Esophagus squamous epithelium (tissue), 5 donors: ENCODE measurements around the gene APBA2. TPM values are rescaled to one million over a fixed set of nuclear protein-coding genes. Genes with fewer than 3 reads are reported as not detected.
"Not testable (repeated sequence)": the region's sequence is repeated elsewhere in the genome, so short reads cannot be mapped to it uniquely, and the experiment has no call there.

ENCODE experiments used
- DNase-seq: peaks from one replicate; lab custom pipeline; 2025; lab: John Stamatoyannopoulos, UW
- H3K27ac ChIP-seq, 4 donors: fragments of 200-600 bp; sonication (generic); one replicate each; pipeline ENCODE4 v1.5.1; 2016 to 2019; ENCODE audit warnings: mild to moderate bottlenecking in 1 of 4
- H3K27me3 ChIP-seq, 4 donors: fragments of 200-600 bp; sonication (generic); 1 replicate in 3 of 4; 2 replicates in 1 of 4; pipeline versions ENCODE4 v1.5.1 to v1.6.0; 2017 to 2021; ENCODE audit warnings: antibody characterized with exemption in 1 of 4
- H3K36me3 ChIP-seq, 3 donors: fragments of 200-600 bp; sonication (generic); one replicate each; pipeline ENCODE4 v1.5.1; 2016 to 2019
- H3K4me1 ChIP-seq, 3 donors: fragments of 200-600 bp; sonication (generic); one replicate each; pipeline ENCODE4 v1.5.1; 2017 to 2019
- H3K4me3 ChIP-seq, 4 donors: fragments of 200-600 bp; sonication (generic); 1 replicate in 3 of 4; 2 replicates in 1 of 4; pipeline ENCODE4 v1.5.1; 2016 to 2019; ENCODE audit warnings: mild to moderate bottlenecking in 2 of 4, moderate library complexity in 1 of 4
- H3K9me3 ChIP-seq, 3 donors: fragments of 200-600 bp; sonication (generic); one replicate each; pipeline ENCODE4 v1.5.1; 2016 to 2019
- CTCF ChIP-seq, 6 experiments: fragments of 450-650 bp in 4 of 6; fragments of 200-600 bp in 2 of 6; sonication (generic) in 2 of 6; IDR thresholded peaks; one replicate each; pipeline ENCODE4 v1.5.1; 2016 to 2019; ENCODE audit warnings: antibody characterized with exemption in 6 of 6, mild to moderate bottlenecking in 4 of 6, moderate library complexity in 4 of 6
- POLR2A ChIP-seq, 4 donors: fragments of 450-650 bp; IDR thresholded peaks; one replicate each; pipeline ENCODE4 v1.6.1; 2017; ENCODE audit warnings: antibody characterized with exemption in 4 of 4, mild to moderate bottlenecking in 4 of 4, moderate library complexity in 3 of 4
- WGBS, 2 donors: methylation state at CpG; one replicate each; pipeline ENCODE4 v1.1.5; 2018; 5-methylcytosine and 5-hydroxymethylcytosine counted together
- intact Hi-C: fragments of 100-400 bp; cut with DNase I; formaldehyde crosslinking; loops from one replicate; pipeline ENCODE4 v1.15.0; 2022
- total RNA-seq, 4 donors: library from RNA; depleted of rRNA; stranded (reverse); fragments of >200 nt; gene quantifications; one replicate each; pipeline ENCODE4 v1.1.0, GENCODE V29; 2016
- donor health status: DM: yes; HTN: yes; CAD: no.

Gene APBA2
- total RNA-seq, 4 donors from 2014 or later = 0.82 to 9.9 (median 1.6) TPM

GRCh38 chr15:29162411-29162810 is 276.6 kb downstream of the APBA2 start:
- no peaks in the 10 kb centered on the region for H3K36me3 ChIP-seq
- DNase-seq = no peak
- TF ChIP-seq CTCF (IDR thresholded peaks at IDR 0.05) (no peak), POLR2A (IDR thresholded peaks at IDR 0.05) (no peak)
- H3K27me3 ChIP-seq = no peaks in the 10 kb centered on the region
- no peaks in the 10 kb centered on the region for H3K4me1 ChIP-seq
- intact Hi-C loops = no loop called here
- no peak overlapping the region for H3K4me3 ChIP-seq
- peaks cover 0 to 20% (median 7%) of the 10 kb centered on the region in 3 donors for H3K9me3 ChIP-seq
- WGBS, 2 donors = 85 to 100% methylated on average over 2 to 5 of the region's 5 CpGs
- no peak overlapping the region for H3K27ac ChIP-seq

- H3K4me3 ChIP-seq, DNase-seq, H3K9me3 ChIP-seq, H3K4me1 ChIP-seq, H3K27me3 ChIP-seq, H3K36me3 ChIP-seq, H3K27ac ChIP-seq, intact Hi-C loops: not testable (repeated sequence)
- WGBS, 2 donors = 80 to 84% methylated on average over 2 of the region's 2 CpGs
Observed at GRCh38 chr15:29167122-29167521, 281.3 kb downstream of the APBA2 start.

Other genes with a start within 250 kb of the APBA2 start
- gene GOLGA8M, start 173.6 kb upstream of the APBA2 start, total RNA-seq = under 1 TPM in 1 of 4 donors, not detected in 3; 0.57 TPM
- gene GOLGA6L7, start 37.3 kb upstream of the APBA2 start, total RNA-seq = not detected